ENCODE results near the gene SMYD3.

DNA sequence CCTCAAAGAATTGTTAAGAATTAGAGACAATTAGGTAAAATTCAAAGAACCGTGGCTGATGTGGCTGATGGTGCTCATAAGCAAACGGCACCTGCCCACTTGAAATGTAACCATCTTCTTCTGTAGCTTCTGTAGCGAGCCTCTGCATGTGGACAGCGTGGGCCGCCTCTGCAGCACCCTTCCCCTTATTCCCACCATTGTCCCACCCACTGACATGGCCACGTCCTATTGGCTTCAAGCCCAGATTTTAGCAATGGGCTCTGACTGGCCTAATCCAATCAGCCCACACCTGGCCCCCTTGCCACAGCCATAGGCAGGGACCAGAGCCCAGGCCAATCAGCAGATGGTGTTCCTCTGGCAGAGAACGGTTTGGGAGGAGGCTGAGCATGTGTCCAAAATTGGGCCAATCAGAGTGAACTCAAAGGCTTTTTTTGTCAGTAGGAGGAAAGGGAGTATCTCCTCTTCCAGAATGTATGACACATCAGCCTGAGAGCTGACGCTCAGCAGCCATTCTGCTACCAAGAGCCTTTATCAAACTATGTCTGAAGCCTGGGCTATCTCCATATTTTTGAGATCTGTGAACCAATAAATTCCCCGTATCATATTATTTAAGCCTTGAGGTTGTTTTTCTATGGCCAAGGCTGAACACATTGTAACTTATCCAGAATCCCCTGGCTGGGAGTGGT lies 518.5 kb downstream of the SMYD3 start:
- TF ChIP-seq, protein P1, sequence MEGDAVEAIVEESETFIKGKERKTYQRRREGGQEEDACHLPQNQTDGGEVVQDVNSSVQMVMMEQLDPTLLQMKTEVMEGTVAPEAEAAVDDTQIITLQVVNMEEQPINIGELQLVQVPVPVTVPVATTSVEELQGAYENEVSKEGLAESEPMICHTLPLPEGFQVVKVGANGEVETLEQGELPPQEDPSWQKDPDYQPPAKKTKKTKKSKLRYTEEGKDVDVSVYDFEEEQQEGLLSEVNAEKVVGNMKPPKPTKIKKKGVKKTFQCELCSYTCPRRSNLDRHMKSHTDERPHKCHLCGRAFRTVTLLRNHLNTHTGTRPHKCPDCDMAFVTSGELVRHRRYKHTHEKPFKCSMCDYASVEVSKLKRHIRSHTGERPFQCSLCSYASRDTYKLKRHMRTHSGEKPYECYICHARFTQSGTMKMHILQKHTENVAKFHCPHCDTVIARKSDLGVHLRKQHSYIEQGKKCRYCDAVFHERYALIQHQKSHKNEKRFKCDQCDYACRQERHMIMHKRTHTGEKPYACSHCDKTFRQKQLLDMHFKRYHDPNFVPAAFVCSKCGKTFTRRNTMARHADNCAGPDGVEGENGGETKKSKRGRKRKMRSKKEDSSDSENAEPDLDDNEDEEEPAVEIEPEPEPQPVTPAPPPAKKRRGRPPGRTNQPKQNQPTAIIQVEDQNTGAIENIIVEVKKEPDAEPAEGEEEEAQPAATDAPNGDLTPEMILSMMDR (IDR thresholded peaks at IDR 0.05): no peak
- TF ChIP-seq POLR2A (IDR thresholded peaks at IDR 0.05): no peak
